D721Med (cell line): ENCODE results near the gene KRT32.

Experiments used
- DNase-seq: peaks from one replicate; pipeline ENCODE4 v3.0.0; 2011; ENCODE audit warnings: low spot score; ENCODE audit not compliant: insufficient read length
- FAIRE-seq: peaks from 2 replicates; lab custom pipeline; 2011; peaks lifted over from hg19 to GRCh38; lab: Jason Lieb, UNC
- CTCF ChIP-seq: IDR thresholded peaks from 2 replicates; pipeline ENCODE4 v1.5.1; 2012; ENCODE audit warnings: mild to moderate bottlenecking, control low read depth; ENCODE audit not compliant: insufficient read depth; ENCODE audit errors: missing control alignments

The KRT32 gene

GRCh38 chr17:41510251-41511065 lies 43.3 kb upstream of the KRT32 start:
- no peak for FAIRE-seq
- TF ChIP-seq CTCF, result no peak
- DNase-seq, result no peak

GRCh38 chr17:41507315-41507880 lies 40.2 kb upstream of the KRT32 start:
- DNase-seq, result no peak
- no peak for TF ChIP-seq CTCF
- FAIRE-seq, result no peak

GRCh38 chr17:41505809-41506767 lies 38.9 kb upstream of the KRT32 start:
- DNase-seq (no peak), FAIRE-seq (no peak)
- no peak for TF ChIP-seq CTCF

- DNase-seq (no peak), FAIRE-seq (no peak)
- no peak for TF ChIP-seq CTCF
Observed at GRCh38 chr17:41505007-41505808, 38.0 kb upstream of the KRT32 start, which contains the start of gene KRT13. KRT13 (minus strand) TSS chr17:41505612; CDS start chr17:41505550, 62 bp downstream.

GRCh38 chr17:41504246-41504977 lies 37.2 kb upstream of the KRT32 start:
- no peak for DNase-seq
- no peak for TF ChIP-seq CTCF
- FAIRE-seq, result no peak

- FAIRE-seq (no peak), DNase-seq (no peak)
- TF ChIP-seq CTCF, result no peak
Observed at GRCh38 chr17:41503202-41503601, 36.0 kb upstream of the KRT32 start.
